HG02938 (cell line): ENCODE measurements around the gene CDC42SE1.
A peak's percentile ranks its signal among the peaks of the same experiment; 100 is the strongest.
"Not testable (repeated sequence)": the region's sequence is repeated elsewhere in the genome, so short reads cannot be mapped to it uniquely, and the experiment has no call there.

Experiments
- ATAC-seq: cut with Tn5 transposase; IDR thresholded peaks from one replicate; pipeline ENCODE4 v1.9.1; 2021; ENCODE audit warnings: mild to moderate bottlenecking, moderate library complexity; ENCODE audit not compliant: unreplicated experiment

CDC42SE1 gene, protein sequence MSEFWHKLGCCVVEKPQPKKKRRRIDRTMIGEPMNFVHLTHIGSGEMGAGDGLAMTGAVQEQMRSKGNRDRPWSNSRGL

DNA sequence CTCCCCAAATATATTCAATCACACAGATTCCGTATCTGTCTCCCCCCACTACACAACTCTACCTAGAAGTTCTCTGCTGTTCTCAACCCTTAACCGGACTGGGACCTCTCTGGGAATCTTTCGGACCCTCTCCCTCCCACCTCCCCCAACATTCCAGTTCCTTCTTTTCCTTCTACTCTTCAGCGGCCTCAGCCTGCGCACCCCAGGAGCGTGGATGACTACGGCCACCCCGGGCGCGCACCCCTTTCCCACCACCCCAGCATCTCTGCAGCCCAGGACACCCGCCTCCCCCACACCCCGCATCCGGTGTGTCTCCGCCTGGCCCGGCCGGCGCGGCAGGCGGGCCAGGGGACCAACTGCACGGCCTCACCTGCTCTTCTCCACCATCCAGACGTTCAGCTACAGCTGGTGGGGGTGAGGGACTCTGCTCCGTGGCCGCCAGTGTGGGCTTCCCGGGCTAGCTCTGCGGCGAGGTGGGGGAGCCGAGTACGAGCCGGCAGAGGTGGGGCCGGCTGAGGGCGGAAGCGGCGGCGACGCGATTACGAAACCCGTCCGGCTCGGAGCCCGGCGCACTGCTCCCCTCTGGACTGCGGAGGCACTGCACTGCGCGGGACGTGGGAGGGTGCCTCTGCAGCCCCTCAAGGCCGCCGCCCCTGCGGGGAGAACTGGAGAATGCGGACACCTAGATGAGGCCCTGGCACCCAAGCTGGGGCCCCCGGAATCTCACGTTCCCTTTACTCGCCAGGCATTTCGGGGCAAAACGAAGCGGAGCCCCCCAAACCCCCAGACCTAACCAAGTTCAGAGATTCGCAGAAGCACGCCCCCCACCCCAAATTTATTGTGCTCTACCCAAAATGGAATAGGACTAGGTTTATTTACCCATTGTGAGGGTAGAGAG, at the start of gene CDC42SE1:
TSS of gene CDC42SE1 (minus strand) at position 514 of the 898 bp plus-strand sequence. CDS start 3,892 bp downstream, outside the sequence.
- ATAC-seq, result peak; percentile 72

DNA sequence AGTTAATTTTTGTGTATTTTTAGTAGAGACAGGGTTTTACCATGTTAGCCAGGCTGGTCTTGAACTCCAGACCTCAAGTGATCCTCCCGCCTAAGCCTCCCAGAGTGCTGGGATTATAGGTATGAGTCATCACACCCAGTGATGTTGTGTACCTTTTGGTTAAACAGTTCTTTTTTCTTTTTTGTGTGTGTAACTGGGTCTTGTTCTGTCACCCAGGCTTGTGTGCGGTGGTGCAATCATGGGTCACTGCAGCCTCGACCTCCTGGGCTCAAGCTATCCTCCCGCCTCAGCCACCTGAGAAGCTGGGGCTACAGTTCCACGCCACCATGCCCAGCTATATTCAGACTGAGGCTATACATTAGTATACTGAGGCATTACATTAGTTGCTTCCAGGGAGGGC, 48.9 kb upstream of the CDC42SE1 start:
- no peak for ATAC-seq

DNA sequence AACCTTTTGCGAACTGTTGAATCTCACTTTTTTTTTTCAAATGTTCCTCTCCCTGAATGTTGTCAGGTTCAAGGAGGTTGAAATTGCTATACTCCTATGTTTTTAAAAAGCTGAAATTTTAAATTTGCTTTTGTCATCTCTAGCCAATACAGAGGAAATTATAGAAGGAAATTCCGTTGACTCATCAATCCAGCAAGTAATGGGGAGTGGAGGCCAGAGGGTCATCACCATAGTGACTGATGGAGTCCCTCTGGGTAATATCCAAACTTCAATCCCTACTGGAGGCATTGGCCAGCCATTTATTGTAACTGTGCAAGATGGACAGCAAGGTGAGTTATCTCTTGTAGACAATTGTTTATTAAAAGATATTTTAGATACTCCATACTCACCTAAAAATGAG, 47.5 kb upstream of the CDC42SE1 start:
- ATAC-seq, result no peak

DNA sequence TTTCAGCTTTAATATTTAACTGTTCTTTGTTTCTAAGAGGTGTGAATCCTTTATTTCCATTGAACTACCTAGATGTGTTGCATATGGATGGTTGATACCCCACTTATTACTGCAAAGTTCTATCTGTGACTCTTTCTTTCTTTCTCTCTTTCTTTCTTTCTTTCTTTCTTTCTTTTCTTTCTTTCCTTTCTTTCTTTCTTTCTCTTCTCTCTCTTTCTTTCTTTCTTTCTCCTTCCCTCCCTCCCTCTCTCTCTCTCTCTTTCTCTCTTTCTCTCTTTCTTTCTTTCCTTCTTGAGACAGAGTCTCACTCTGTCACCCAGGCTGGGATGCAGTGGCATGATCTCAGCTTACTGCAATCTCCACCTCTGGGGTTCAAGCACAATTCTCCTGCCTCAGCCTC, 45.2 kb upstream of the CDC42SE1 start:
- ATAC-seq, result no peak

DNA sequence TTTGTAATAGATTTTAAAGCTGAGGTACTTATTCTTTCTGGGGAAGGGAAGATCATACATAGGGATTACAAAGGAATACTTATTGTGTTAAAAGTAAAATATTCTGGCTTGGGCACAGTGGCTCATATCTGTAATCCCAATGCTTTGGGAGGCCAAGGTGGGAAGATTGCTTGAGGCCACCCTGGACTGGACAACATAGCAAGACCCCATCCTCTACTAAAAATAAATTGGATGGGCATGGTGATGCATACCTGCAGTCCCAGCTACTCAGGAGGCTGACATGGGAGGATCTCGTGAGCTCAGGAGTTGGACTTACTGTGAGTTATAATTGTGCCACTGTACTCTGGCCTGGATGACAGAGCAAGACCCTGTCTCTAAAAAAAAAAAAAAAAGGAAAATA, 38.7 kb upstream of the CDC42SE1 start:
- ATAC-seq, result no peak

DNA sequence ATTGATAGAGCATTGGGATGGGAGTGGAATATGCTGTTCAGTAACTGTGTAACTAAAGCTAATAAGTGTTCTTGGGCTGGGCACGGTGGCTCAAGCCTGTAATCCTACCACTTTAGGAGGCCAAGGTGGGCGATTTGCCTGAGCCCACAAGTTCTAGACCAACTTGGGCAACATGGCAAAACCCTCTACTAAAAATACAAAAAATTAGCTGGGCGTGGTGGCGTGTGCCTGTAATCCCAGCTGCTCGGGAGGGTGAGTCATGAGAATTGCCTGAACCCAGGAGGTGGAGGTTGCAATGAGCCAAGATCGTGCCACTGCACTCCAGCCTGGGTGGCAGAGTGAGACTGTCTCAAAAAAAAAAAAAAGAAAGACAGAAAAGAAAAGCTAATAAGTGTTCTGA, 38.0 kb upstream of the CDC42SE1 start:
- ATAC-seq, result not testable (repeated sequence)

DNA sequence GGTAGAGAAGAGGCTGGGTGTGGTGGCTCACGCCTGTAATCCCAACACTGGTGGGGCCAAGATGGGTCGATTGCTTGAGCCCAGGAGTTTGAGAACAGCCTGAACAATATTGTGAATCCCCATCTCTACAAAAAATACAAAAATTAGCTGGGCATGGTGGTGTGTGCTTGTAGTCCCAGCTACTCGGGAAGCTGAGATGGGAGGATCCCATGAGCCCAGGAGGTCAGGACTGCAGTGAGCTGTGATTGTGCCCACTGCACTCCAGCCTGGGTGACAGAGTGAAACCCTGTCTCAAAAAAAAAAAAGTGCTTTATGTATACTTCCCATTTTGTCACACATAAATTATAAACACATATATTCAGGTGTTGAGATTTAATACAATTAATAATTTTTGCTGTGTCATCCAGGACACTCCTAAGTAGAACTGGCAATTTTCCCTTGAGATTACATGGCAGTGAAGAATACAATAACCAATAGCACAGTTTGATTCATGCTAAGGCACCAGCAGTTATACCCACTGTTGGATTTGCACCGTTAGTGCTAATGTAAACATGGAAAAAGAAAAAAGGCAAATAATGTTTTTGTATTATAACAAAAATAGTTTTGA, 26.6 kb upstream of the CDC42SE1 start:
- ATAC-seq, result no peak

DNA sequence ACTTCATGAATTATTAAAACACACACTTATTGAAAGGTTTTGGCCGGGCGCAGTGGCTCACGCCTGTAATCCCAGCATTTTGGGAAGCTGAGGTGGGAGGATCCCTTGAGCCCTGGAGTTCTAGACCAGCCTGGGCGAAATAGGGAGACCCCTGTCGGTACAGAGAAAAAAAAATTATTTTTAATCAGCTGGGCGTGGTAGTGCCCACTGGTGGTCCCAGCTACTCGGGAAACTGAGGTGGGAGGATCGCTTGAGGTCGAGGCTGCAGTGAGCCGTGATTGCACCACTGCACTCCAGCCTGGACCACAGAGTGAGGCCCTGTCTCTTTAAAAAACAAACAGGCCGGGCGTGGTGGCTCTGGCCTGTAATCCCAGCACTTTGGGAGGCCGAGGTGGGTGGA, 12.8 kb upstream of the CDC42SE1 start:
- no peak for ATAC-seq

DNA sequence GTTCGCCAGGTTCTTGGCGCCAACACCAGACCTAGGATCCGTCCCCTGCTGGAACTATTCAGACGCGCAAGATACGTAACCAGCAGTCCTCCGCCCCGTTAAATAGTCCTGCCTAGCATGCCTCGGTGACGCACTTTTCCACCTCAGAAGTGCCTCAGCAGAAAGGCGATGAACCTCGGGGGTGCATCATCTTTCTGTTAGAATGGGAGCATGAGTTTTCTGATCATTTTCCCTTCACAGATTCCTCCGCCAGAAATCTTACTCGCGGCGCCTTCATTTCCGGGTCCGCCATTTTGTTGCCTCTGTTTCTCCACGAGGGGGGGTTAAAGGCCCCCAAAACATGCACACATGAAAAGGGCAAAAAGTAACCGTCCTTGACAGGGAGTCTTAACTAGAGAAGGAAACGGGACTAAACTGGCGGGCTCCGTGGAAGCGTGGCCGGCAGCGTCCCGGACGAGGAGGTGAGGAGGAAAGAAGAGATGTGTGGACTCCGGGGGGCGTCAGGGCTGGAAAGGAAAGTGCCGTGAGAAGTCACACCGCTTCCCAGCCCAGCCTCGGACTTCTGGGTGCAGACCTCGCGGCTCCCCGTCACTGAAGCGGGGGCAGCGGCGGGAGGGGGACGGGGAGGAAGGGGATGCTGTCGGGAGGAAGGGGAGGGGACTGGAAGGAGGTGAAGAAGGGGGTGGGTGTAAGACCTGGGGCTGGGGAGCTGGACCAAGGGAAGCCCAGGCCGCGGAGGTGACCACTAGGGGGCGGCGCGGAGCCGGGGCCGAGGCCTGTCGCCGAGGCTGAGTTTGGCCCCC, 11.3 kb upstream of the CDC42SE1 start, which contains the start of gene GABPB2:
TSS of gene GABPB2 (plus strand) at position 288 of the 803 bp plus-strand sequence. CDS start 17,429 bp downstream, outside the sequence.
- ATAC-seq, result peak; percentile 58

DNA sequence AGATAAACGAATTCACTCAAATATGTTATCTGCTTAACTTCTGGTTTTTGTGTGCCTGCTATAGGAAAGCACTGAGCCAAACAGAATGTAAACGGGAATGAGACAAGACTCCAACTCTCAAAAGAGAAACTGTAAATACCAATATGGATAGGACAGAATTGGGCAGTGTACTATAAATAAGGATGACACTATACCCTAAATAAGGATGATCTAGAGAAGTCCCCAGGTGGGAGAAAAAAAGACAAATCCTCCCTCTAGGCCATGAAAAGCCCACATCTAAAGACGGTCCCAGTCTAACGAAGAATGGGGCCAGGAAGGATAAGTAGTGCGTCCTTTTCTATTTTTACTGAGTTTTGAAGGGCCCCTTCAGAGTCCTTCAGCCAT, 9.7 kb upstream of the CDC42SE1 start:
- no peak for ATAC-seq

DNA sequence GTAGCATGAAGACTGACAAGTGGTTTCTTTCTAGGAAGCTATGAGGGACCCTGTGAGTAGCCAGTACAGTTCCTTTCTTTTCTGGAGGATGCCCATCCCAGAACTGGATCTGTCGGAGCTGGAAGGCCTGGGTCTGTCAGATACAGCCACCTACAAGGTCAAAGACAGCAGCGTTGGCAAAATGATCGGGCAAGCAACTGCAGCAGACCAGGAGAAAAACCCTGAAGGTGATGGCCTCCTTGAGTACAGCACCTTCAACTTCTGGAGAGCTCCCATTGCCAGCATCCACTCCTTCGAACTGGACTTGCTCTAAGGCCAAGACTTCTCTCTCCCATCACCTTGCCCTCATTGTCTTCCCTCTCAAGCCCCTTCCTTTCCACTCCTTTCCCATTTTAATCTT, 7.8 kb upstream of the CDC42SE1 start:
- no peak for ATAC-seq

DNA sequence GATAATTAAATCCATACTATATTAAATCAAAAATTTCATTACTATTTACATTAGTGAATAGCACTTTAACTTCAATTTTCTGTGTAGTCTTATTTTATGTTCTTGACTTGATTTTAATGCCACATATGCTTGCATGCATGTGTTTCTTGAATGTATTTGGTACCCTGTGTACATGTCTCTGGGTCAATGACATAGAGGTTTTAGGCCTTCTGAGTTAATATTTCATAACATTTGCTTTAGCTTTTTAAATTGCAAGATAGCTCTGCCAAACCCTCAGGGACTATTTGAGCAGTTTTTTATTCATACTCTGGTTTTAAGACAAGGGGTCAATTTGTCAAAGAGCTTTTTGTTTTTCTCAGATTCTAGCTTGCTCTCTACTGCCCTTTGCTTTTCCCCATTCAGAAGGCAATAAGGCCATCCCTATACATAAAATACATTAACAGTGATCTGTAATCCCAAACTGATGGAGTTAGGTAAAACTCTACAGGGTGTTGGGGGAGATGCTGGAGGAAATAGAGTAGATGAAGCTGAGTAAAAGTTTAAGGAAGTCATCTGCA, 5.7 kb upstream of the CDC42SE1 start:
- ATAC-seq, result no peak

DNA sequence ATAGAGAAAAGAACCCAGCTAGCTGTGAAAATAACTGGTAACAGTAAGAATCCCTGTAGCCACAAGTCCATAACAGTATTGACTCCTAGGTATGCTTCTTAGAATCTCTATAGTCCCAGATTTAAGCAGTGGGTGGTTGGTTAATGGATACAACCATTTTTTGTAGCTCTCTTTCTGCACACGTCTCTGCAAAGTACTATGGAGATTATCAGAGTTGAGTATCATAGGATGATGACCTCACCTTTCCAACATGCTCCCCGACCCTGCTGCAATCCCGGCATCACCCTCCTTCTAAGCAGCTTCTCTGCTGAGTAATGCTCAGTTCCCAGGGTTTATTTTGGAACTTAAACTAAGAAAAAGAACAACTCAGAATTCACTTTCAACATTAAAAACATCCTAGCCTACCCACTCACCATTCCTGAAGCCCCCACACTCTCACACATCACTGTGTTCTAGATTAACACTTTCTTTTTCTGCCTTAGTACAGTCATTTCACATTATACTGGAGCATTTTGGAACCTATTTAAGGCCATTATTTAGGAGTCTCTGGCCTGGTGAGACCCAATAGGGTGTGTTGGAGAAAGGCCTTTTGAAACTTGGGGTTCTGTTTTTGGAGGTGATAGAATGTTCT, 3.4 kb upstream of the CDC42SE1 start:
- no peak for ATAC-seq

DNA sequence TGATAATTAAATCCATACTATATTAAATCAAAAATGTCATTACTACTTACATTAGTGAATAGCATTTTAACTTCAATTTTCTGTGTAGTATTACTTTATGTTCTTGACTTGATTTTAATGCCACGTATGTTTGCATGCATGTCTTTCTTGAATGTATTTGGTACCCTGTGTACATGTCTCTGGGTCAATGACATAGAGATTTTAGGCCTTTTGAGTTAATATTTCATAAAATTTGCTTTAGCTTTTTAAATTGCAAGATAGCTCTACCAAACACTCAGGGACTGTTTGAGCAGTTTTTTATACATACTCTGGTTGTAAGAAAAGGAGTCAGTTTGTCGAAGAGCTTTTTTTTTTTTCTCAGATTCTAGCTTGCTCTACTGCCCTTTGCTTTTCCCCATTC, 2.3 kb upstream of the CDC42SE1 start:
- no peak for ATAC-seq

DNA sequence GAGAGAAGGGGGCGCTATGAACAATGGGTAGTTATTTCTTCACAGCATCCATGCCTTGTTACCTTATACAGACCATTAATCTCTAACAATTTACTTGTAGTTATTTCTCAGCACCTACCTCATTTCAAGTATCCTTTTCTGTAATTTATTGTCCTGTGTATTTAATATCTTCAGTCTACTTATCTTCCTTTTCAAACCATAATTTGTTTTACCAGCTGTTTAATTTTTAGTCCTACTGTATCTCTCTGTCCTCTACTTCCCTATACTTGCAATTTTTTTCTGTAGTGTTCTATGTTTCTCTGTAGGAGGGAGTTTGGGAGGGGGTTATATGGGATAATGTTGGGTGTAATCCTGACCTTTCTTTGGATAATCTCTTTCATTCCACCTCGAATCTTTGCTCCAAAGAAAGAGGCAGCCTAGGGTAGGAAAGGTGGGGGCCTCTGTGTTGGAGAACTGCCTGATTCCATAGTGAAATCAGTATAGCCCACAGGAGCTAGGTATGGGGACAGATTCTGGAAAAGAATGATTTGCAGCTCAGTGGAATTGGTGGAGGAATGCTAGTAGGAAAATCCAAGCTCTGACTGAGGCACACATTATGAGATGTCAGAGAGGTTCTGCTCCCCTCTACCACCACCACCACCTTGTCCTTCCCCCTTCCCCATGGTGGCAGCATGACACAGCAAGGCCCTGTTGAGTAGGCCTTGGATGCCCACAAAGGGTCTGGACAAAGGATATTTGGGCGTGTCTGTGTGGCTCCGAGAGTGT, 1.4 kb upstream of the CDC42SE1 start:
- no peak for ATAC-seq

DNA sequence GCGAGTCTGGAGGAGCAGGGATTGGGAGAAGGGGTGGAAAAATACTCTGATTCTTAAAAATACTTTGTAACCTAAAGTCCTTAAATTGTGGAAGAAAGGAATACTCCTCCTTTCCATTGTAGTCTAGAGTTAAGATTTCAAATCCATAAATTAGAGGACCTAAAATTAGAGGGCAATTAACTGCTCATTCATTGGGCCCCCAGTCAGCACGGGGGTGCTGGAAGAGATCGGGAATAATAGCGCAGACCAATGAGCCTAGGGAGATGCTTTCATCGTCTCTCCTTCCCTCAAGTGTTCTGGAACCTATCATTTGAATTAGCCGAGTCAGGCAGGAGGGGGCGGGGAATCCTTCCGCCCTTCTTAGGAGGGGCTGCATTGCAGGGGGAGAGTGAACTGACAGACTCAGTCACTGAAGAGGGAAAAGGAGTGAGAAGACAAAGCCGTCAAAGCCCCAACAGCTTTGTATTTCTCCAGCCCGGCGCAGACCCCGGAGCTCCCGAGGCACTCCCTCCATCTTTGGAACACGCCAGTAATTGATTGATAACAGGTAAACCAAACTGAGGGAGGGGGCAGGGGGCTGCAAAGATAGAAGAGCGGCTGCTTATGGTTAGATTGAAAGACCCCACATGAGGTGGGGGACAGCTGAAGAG, 710 bp upstream of the CDC42SE1 start, which contains the start of gene MLLT11:
TSS of gene MLLT11 (plus strand) at position 391 of the 650 bp plus-strand sequence. CDS start 6,828 bp downstream, outside the sequence.
- ATAC-seq, result no peak

DNA sequence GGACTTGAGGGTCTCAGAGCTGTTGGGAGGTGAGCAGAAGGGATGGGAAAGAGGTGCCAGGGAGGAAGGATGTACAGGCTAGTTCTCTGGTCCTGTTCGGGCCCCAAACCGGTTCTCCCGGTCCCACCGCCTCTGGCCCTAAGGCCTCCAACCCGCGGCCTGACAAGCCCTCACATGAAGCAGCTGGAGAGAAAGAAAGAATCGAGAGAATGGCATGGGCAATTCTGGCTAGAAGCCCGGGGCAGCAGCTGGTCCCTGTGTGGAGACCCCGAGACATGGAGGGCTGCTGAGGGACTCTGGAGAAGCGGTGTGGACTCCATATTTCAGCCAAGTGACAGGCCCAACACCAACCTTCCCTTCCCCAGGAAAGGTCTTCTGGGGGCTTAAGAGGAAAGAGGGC, 730 bp downstream of the CDC42SE1 start:
- ATAC-seq, result no peak

DNA sequence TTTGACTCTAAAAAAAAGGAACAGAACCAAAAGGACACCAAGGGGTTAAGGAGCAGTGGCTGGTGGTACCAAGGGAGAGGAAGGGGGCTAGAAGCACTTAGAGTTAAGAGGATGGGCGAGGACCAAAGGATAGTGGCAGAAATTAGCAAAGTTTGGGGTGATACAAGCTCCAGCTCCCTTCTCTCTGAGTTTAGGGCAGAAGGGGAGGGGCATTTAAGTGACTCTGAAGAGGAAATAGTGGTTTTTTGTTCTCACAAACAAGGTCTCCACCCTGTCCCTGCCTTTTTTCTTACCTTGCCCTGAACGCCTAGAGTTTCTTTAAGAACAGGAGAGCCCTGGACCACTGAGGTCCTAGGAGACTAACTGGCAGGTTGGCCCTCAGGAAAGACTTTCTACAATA, 3.3 kb downstream of the CDC42SE1 start:
- ATAC-seq, result no peak

DNA sequence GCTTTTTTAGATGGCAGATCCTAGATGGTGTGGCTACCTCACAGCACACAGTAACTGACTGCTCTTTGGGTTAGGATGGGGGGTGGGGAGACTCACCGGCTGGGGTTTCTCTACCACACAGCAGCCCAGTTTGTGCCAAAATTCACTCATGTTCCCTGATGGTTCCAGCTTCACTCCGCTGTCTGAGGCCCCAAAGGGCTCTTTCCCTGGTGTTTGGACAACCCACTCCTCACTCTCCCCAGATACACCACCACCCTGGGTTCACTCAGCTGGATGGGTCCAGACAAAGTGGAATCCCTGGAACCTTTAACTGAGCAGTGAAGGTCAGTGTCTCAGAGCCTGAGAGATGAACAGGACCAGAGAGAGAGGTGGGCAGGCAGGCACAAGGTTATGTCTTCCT, 3.8 kb downstream of the CDC42SE1 start:
- no peak for ATAC-seq
